Vagina (tissue), 2 donors: ENCODE measurements around the gene CIAO2A. TPM values are rescaled to one million over a fixed set of nuclear protein-coding genes. Genes with fewer than 3 reads are reported as not detected.

ENCODE experiments used
- DNase-seq, 2 donors: peaks; one replicate each; pipeline ENCODE4 v3.0.0-alpha.2; 2017; ENCODE audit errors: extremely low spot score in 2 of 2
- H3K27ac ChIP-seq: fragments of 200-600 bp; sonication (generic); one replicate; pipeline ENCODE4 v1.5.1; 2019
- H3K27me3 ChIP-seq: fragments of 200-600 bp; sonication (generic); one replicate; pipeline ENCODE4 v1.5.1; 2019
- H3K36me3 ChIP-seq, 2 donors: fragments of 200-600 bp; sonication (generic); one replicate each; pipeline ENCODE4 v1.5.1; 2017 to 2019
- H3K4me1 ChIP-seq: fragments of 200-600 bp; sonication (generic); one replicate; pipeline ENCODE4 v1.5.1; 2019
- H3K4me3 ChIP-seq, 2 donors: fragments of 200-600 bp; sonication (generic); 1 replicate in 1 of 2; 2 replicates in 1 of 2; pipeline ENCODE4 v1.5.1; 2016 to 2019
- H3K9me3 ChIP-seq: fragments of 200-600 bp; sonication (generic); one replicate; pipeline ENCODE4 v1.5.1; 2019
- POLR2A ChIP-seq, 2 donors: fragments of 450-650 bp; IDR thresholded peaks; one replicate each; pipeline ENCODE4 v1.6.1; 2017; ENCODE audit warnings: antibody characterized with exemption in 2 of 2, mild to moderate bottlenecking in 2 of 2, moderate library complexity in 2 of 2
- POLR2AphosphoS5 ChIP-seq, 2 donors: sonication (generic); formaldehyde crosslinking; IDR thresholded peaks; one replicate each; pipeline ENCODE4 v1.9.0; 2017; ENCODE audit warnings: antibody characterized with exemption in 2 of 2, mild to moderate bottlenecking in 2 of 2, low read depth in 1 of 2; ENCODE audit not compliant: insufficient read depth in 1 of 2
- intact Hi-C: fragments of 100-400 bp; cut with DNase I; formaldehyde crosslinking; loops from one replicate; pipeline ENCODE4 v1.15.1; 2023
- total RNA-seq: library from RNA; depleted of rRNA; stranded (reverse); fragments of >200 nt; gene quantifications from one replicate; pipeline ENCODE4 v1.2.3, GENCODE V29; 2016
- TF ChIP-seq, protein P1 (sequence below), 3 experiments: fragments of 450-650 bp in 2 of 3; fragments of 200-600 bp in 1 of 3; sonication (generic) in 1 of 3; IDR thresholded peaks; one replicate each; pipeline ENCODE4 v1.5.1; 2017 to 2019; ENCODE audit warnings: antibody characterized with exemption in 3 of 3, mild to moderate bottlenecking in 2 of 3, moderate library complexity in 2 of 3

Gene CIAO2A
- total RNA-seq, 1 donor from 2014 or later: 36.1 TPM

DNA sequence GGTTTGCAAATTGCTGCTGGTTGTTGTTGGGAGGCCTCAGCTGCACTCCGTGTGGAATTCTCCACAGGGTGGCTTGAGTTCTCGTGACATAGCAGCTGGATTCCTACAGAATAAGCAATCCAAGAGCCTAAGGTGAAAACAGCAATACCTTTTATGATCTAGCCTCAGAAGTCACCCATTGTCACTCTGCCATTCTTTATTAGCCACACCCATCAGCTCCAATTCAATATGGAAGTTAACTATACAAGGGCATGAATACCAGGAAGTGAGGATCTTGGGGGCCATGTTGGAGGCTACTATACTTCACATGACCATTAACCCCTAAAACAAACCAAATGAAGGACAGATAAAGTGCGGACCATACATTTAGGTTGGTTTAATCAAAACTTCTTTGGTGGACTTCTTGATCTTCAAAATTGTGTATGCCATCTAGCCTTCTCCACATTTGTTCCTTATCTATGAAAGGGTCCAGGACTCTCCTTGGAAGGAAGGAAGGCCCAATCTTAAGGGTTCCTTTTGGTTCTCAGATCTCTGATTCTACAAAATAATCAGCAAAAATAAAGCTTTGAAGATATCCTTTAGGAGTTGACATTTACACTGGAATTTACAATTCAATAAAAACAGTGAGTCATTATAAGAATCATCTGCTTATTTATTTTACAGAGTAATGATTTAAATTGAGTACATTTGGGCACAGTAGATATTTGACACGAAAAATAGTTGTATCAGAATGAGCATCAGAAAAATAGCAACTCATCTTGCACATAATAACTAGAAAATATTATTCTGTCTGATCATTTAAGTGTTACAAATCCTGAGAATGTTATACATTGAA is 21.5 kb downstream of the CIAO2A start:
- TF ChIP-seq POLR2A (IDR thresholded peaks at IDR 0.05): no peak
- TF ChIP-seq, protein P1, sequence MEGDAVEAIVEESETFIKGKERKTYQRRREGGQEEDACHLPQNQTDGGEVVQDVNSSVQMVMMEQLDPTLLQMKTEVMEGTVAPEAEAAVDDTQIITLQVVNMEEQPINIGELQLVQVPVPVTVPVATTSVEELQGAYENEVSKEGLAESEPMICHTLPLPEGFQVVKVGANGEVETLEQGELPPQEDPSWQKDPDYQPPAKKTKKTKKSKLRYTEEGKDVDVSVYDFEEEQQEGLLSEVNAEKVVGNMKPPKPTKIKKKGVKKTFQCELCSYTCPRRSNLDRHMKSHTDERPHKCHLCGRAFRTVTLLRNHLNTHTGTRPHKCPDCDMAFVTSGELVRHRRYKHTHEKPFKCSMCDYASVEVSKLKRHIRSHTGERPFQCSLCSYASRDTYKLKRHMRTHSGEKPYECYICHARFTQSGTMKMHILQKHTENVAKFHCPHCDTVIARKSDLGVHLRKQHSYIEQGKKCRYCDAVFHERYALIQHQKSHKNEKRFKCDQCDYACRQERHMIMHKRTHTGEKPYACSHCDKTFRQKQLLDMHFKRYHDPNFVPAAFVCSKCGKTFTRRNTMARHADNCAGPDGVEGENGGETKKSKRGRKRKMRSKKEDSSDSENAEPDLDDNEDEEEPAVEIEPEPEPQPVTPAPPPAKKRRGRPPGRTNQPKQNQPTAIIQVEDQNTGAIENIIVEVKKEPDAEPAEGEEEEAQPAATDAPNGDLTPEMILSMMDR (IDR thresholded peaks at IDR 0.05): no peak
- TF ChIP-seq POLR2AphosphoS5 (IDR thresholded peaks at IDR 0.05; ENCODE audit: insufficient read depth in 1 of 2, low read depth in 1 of 2): no peak
- no peak overlapping the region for H3K4me3 ChIP-seq
- peak overlapping the region; percentile 91 for H3K27ac ChIP-seq
- H3K27me3 ChIP-seq: no peaks in the 10 kb centered on the region
- intact Hi-C loops: no loop called here
- no peaks in the 10 kb centered on the region for H3K9me3 ChIP-seq
- H3K36me3 ChIP-seq: no peaks in the 10 kb centered on the region
- DNase-seq: no peak
- peaks cover 51% of the 10 kb centered on the region for H3K4me1 ChIP-seq

DNA sequence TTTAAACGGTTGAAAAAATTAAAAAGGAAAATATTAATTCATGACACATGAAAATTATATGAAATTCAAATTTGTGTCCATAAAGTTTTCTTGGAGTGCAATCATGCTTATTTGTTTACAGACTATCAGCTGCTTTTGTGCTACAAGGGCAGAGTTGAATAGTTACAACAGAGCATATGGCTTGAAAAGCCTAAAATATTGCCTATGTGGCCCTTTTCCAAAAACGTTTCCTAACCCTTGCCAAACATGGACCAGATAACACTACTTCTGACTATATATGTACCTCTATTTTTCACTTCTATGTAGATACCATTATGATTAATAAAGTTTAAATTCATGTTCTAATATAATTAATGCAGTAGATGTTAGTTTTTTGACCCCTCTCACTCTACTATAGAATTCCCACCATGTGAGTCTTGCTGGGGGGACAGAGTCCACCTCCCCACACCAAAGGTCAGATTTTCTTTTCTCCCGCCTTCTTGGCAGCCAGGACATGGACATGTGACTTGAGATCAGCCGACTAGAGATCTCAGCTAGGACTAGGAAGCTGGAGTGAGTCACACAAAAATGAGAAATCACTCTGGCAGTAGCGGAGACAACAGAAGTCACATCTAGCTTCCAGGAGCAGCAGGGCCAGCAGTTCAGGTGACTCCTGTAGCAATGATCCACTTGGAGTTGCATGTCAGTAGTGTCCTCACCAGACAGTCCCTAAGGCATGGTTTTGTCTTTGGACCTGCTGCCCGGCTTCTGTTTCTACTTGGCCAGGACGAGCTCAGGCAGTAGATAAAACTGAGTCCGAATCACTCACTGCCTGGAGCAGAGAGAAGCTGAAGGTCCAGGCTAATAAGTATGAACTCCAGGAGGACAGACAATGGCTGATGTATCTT is 22.4 kb downstream of the CIAO2A start:
- no peaks in the 10 kb centered on the region for H3K9me3 ChIP-seq
- peaks cover 51% of the 10 kb centered on the region for H3K4me1 ChIP-seq
- TF ChIP-seq POLR2AphosphoS5 (IDR thresholded peaks at IDR 0.05; ENCODE audit: insufficient read depth in 1 of 2, low read depth in 1 of 2) (peak; percentile 32 to 95), POLR2A (IDR thresholded peaks at IDR 0.05) (no peak)
- TF ChIP-seq, protein P1 (IDR thresholded peaks at IDR 0.05): no peak
- DNase-seq: peak in 1 of 2 donors; percentile 98
- H3K4me3 ChIP-seq: no peak overlapping the region
- no peaks in the 10 kb centered on the region for H3K27me3 ChIP-seq
- H3K36me3 ChIP-seq: no peaks in the 10 kb centered on the region
- intact Hi-C loops: no loop called here
- peak overlapping the region; percentile 91 for H3K27ac ChIP-seq

DNA sequence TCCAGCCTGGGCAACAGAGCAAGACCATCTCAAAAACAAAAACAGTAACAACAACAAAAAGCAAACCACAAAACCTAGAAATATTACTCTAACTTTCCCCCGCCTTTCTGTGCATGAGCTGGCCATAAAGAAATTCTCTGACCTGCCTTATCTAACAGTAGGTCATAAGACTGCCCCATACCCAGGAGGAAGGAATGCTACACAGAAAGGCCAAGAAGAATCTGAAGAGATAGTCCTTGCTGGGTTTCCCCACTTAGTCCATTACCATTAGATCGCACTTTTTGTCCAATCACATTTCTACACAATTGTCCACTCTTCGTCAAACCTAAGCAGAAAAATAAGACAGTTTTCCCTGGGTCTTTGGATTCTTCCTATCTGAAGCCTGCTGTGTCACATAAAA is 23.5 kb downstream of the CIAO2A start:
- intact Hi-C loops: no loop called here
- H3K4me3 ChIP-seq: no peak overlapping the region
- H3K9me3 ChIP-seq: no peaks in the 10 kb centered on the region
- no peaks in the 10 kb centered on the region for H3K27me3 ChIP-seq
- peak overlapping the region; percentile 91 for H3K27ac ChIP-seq
- peaks cover 51% of the 10 kb centered on the region for H3K4me1 ChIP-seq
- DNase-seq: no peak
- H3K36me3 ChIP-seq: no peaks in the 10 kb centered on the region
- TF ChIP-seq POLR2AphosphoS5 (IDR thresholded peaks at IDR 0.05; ENCODE audit: insufficient read depth in 1 of 2, low read depth in 1 of 2): no peak
- TF ChIP-seq, protein P1 (IDR thresholded peaks at IDR 0.05): no peak
- no peak for TF ChIP-seq POLR2A (IDR thresholded peaks at IDR 0.05)

DNA sequence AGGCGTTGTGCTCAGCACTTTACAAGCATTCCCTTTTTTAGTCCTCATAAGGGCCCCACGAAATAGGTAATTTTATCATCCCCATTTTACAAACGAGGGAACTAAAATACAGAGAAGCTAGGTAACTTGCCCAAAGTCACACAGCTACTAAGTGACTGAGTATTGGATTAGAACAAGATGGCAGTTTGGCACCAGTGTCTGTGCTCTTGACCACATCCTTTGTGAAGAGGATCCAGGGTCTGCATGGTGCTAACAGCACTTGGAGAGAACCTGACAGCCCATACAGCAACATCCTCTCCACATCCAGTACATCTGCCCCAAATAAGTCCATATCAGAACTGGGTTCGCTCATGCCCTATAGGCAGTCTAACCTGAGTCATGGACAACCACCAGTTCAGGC is 25.5 kb downstream of the CIAO2A start:
- H3K4me3 ChIP-seq: no peak overlapping the region
- no peaks in the 10 kb centered on the region for H3K9me3 ChIP-seq
- peak overlapping the region; percentile 77 for H3K27ac ChIP-seq
- TF ChIP-seq POLR2A (IDR thresholded peaks at IDR 0.05): no peak
- TF ChIP-seq POLR2AphosphoS5 (IDR thresholded peaks at IDR 0.05; ENCODE audit: insufficient read depth in 1 of 2, low read depth in 1 of 2): no peak
- TF ChIP-seq, protein P1 (IDR thresholded peaks at IDR 0.05): no peak
- intact Hi-C loops: loop anchor here (5.0 kb wide), 1 partner anchor 316 kb away; no protein-coding TSS in a partner anchor
- H3K27me3 ChIP-seq: no peaks in the 10 kb centered on the region
- DNase-seq: no peak
- peaks cover 51% of the 10 kb centered on the region for H3K4me1 ChIP-seq
- no peaks in the 10 kb centered on the region for H3K36me3 ChIP-seq
